Astrocyte (in vitro differentiated cells and primary cell): ENCODE measurements around the gene PHF13. TPM values are rescaled to one million over a fixed set of nuclear protein-coding genes. Genes with fewer than 3 reads are reported as not detected.

Experiments
- DNase-seq: peaks from one replicate; pipeline ENCODE4 v3.0.0-alpha.2; 2010; ENCODE audit warnings: low read depth
- FAIRE-seq: peaks from 2 replicates; lab custom pipeline; 2011; peaks lifted over from hg19 to GRCh38; lab: Jason Lieb, UNC
- H2AFZ ChIP-seq: 2 replicates; pipeline ENCODE4 v1.6.0; 2012; ENCODE audit warnings: low read depth, low read length, inconsistent platforms
- H3K27ac ChIP-seq: 2 replicates; pipeline ENCODE4 v1.5.1; 2011; ENCODE audit warnings: low read depth, low read length, inconsistent platforms
- H3K27me3 ChIP-seq: 2 replicates; pipeline ENCODE4 v1.6.0; 2011; ENCODE audit warnings: low read length, inconsistent platforms; ENCODE audit not compliant: insufficient read depth
- H3K36me3 ChIP-seq: 2 replicates; pipeline ENCODE4 v1.5.1; 2011; ENCODE audit warnings: low read length, inconsistent platforms; ENCODE audit not compliant: insufficient read depth
- H3K4me1 ChIP-seq: 2 replicates; pipeline ENCODE4 v1.5.1; 2011; ENCODE audit warnings: low read length, inconsistent platforms; ENCODE audit not compliant: insufficient read depth
- H3K4me2 ChIP-seq: 2 replicates; pipeline ENCODE4 v1.6.0; 2012; ENCODE audit warnings: low read length, inconsistent platforms
- H3K4me3 ChIP-seq: 2 replicates; pipeline ENCODE4 v1.5.1; 2011; ENCODE audit warnings: low read depth, mild to moderate bottlenecking, low read length, inconsistent platforms; ENCODE audit not compliant: insufficient read depth
- H3K79me2 ChIP-seq: 2 replicates; pipeline ENCODE4 v1.6.0; 2012; ENCODE audit warnings: mild to moderate bottlenecking, low read length, inconsistent platforms; ENCODE audit not compliant: insufficient read depth
- H3K9ac ChIP-seq: 2 replicates; pipeline ENCODE4 v1.6.0; 2012; ENCODE audit warnings: mild to moderate bottlenecking, low read length, inconsistent platforms
- H3K9me3 ChIP-seq: 2 replicates; pipeline ENCODE4 v1.5.1; 2012; ENCODE audit warnings: low read depth, mild to moderate bottlenecking, low read length, inconsistent platforms; ENCODE audit not compliant: insufficient read depth
- H4K20me1 ChIP-seq: 2 replicates; pipeline ENCODE4 v1.6.0; 2012; ENCODE audit warnings: low read length, inconsistent platforms; ENCODE audit not compliant: insufficient read depth
- H3K27ac Mint-ChIP-seq: one replicate; pipeline ENCODE4 v1.8.0; 2021; ENCODE audit warnings: mild to moderate bottlenecking, mixed read lengths; ENCODE audit not compliant: unreplicated experiment
- H3K27me3 Mint-ChIP-seq: one replicate; pipeline ENCODE4 v1.8.0; 2021; ENCODE audit warnings: low read depth, mixed read lengths; ENCODE audit not compliant: unreplicated experiment
- H3K36me3 Mint-ChIP-seq: one replicate; pipeline ENCODE4 v1.8.0; 2021; ENCODE audit warnings: low read depth, mixed read lengths; ENCODE audit not compliant: unreplicated experiment
- H3K4me1 Mint-ChIP-seq: one replicate; pipeline ENCODE4 v1.8.0; 2021; ENCODE audit warnings: low read depth, mixed read lengths; ENCODE audit not compliant: unreplicated experiment
- H3K4me3 Mint-ChIP-seq: one replicate; pipeline ENCODE4 v1.8.0; 2021; ENCODE audit warnings: mild to moderate bottlenecking, moderate library complexity, mixed read lengths; ENCODE audit not compliant: unreplicated experiment
- H3K9me3 Mint-ChIP-seq: one replicate; pipeline ENCODE4 v1.8.0; 2021; ENCODE audit warnings: mild to moderate bottlenecking, mixed read lengths; ENCODE audit not compliant: unreplicated experiment
- EZH2 ChIP-seq: IDR thresholded peaks from 2 replicates; pipeline ENCODE4 v1.6.1; 2012; ENCODE audit warnings: mild to moderate bottlenecking, low read length, inconsistent platforms; ENCODE audit not compliant: insufficient read depth
- total RNA-seq: library from RNA; stranded (reverse); gene quantifications from 2 replicates; pipeline ENCODE4 v1.2.1, GENCODE V29; 2021
- TF ChIP-seq, protein P1 (sequence below): IDR thresholded peaks from 2 replicates; pipeline ENCODE4 v1.5.1; 2011; ENCODE audit warnings: low read depth, mild to moderate bottlenecking, inconsistent platforms, low read length, moderate library complexity; ENCODE audit not compliant: insufficient read depth

Gene PHF13
- total RNA-seq, 1 donor from 2014 or later: 23.7 TPM

DNA sequence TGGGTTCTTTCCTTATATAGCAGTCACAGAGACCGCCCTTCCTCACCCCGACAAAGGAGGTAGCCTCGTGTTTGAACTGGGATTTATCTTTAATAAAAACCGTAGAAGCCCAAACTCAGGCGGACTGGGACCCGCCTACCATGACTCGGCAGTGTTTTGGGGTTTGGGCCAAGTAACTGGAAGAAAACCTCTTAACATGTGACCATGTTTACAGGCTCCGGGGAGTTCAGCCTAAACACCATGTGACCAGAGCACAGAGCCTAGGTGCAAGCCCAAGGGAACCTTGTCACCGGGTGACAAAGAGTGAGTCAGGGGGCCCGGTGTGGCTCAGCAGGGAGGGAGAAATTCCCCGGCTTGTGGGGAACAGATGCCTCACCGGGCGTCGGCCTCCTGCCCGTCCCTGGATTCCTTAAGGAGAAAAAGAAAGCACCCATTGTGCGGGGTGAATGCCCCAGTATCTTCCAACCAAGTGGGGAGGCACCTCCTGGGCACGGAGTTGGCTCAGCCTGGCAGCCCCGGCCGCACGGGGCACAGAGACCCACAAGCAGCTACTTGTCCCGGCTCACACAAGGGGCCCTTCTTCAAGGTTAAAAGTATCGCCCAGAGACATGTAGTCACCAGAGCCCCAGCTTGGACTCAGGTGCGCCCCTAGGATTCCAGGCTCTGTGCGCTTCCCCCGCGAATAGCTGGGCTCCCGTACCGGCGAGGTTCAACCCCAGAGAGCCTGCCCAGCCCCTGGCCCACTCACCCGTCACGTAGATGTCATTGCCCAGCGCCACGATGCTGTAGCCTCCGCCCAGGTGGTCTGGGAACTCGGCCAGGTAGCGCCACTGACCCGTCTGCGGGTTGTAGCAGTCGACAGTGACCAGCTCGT lies 12.2 kb upstream of the PHF13 start:
- peaks cover 59% of the 10 kb centered on the region for H3K79me2 ChIP-seq

DNA sequence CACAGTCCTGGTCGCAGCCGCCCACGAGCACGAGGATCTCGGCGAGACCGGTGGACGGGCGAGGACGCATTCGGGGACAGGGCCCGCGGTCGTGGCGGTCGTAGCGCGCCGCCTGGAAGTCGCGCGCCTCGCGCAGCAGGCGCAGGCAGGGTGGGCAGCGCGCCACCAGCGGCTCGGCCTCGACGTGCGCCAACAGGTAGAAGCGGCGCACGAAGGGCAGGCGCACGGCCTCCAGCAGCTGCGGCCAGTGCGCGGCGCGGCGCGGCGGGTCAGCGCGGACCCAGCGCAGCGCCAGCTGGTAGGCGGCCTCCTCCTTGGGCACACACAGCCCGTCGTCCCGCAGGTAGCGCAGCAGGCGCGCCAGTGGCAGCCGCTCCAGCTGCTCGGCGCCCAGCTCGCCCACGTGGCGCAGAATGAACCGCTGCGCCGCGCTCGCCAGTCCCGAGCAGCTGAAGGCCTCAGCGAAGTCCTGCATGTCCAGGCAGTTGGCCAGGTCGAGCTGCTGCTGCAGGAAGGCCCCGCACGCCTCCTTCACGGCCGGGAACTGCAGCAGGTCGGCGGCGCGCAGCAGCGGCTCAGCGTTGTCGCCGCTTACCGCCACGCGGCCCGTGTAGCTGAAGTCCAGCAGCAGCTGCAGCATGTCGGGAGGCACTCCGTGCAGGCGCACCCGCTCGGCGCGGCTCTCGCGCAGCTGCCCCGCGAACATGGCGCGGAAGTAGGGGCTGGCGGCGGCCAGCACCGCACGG lies 11.4 kb upstream of the PHF13 start:
- no peaks in the 10 kb centered on the region for H3K9me3 ChIP-seq
- Mint-ChIP-seq H3K27ac (peak overlapping the region; percentile 93), H3K4me3 (peak overlapping the region; percentile 98), H3K27me3 (no peaks in the 10 kb centered on the region), H3K9me3 (no peaks in the 10 kb centered on the region), H3K4me1 (peaks cover 15% of the 10 kb centered on the region), H3K36me3 (peaks cover 7% of the 10 kb centered on the region)
- peak overlapping the region; percentile 95 for H3K27ac ChIP-seq
- H4K20me1 ChIP-seq: peaks cover 47% of the 10 kb centered on the region
- peaks cover 39% of the 10 kb centered on the region for H3K4me1 ChIP-seq
- H3K27me3 ChIP-seq: no peaks in the 10 kb centered on the region
- peak overlapping the region; percentile 77 for H3K4me3 ChIP-seq
- H3K79me2 ChIP-seq: peaks cover 51% of the 10 kb centered on the region
- peak overlapping the region; percentile 94 for H3K4me2 ChIP-seq
- TF ChIP-seq, protein P1, sequence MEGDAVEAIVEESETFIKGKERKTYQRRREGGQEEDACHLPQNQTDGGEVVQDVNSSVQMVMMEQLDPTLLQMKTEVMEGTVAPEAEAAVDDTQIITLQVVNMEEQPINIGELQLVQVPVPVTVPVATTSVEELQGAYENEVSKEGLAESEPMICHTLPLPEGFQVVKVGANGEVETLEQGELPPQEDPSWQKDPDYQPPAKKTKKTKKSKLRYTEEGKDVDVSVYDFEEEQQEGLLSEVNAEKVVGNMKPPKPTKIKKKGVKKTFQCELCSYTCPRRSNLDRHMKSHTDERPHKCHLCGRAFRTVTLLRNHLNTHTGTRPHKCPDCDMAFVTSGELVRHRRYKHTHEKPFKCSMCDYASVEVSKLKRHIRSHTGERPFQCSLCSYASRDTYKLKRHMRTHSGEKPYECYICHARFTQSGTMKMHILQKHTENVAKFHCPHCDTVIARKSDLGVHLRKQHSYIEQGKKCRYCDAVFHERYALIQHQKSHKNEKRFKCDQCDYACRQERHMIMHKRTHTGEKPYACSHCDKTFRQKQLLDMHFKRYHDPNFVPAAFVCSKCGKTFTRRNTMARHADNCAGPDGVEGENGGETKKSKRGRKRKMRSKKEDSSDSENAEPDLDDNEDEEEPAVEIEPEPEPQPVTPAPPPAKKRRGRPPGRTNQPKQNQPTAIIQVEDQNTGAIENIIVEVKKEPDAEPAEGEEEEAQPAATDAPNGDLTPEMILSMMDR: no peak
- TF ChIP-seq EZH2: no peak
- peak overlapping the region; percentile 90 for H3K9ac ChIP-seq
- FAIRE-seq: no peak
- DNase-seq: peak; percentile 58
- peaks cover 3% of the 10 kb centered on the region for H3K36me3 ChIP-seq
- H2AFZ ChIP-seq: peak overlapping the region; percentile 39

More for the DNA sequence above, 12.2 kb upstream of the PHF13 start:
- H4K20me1 ChIP-seq: peaks cover 55% of the 10 kb centered on the region
- DNase-seq: peak; percentile 88
- H3K27ac Mint-ChIP-seq: peak overlapping the region; percentile 93
- H3K9me3 ChIP-seq: no peaks in the 10 kb centered on the region
- no peaks in the 10 kb centered on the region for H3K27me3 ChIP-seq
- peaks cover 39% of the 10 kb centered on the region for H3K4me1 ChIP-seq
- H3K4me2 ChIP-seq: peak overlapping the region; percentile 94
- H3K4me3 Mint-ChIP-seq: peak overlapping the region; percentile 98
- peaks cover 10% of the 10 kb centered on the region for H3K36me3 Mint-ChIP-seq
- H3K27ac ChIP-seq: peak overlapping the region; percentile 95
- FAIRE-seq: no peak
- H3K9me3 Mint-ChIP-seq: no peaks in the 10 kb centered on the region
- peak overlapping the region; percentile 77 for H3K4me3 ChIP-seq
- TF ChIP-seq, protein P1: no peak
- no peak for TF ChIP-seq EZH2
- no peaks in the 10 kb centered on the region for H3K27me3 Mint-ChIP-seq
- peak overlapping the region; percentile 90 for H3K9ac ChIP-seq
- H2AFZ ChIP-seq: no peak overlapping the region
- H3K36me3 ChIP-seq: peaks cover 6% of the 10 kb centered on the region
- H3K4me1 Mint-ChIP-seq: peaks cover 16% of the 10 kb centered on the region
